ENCODE measurements around the gene FAAH.
"Not testable (repeated sequence)": the region's sequence is repeated elsewhere in the genome, so short reads cannot be mapped to it uniquely, and the experiment has no call there.

FAAH gene

DNA sequence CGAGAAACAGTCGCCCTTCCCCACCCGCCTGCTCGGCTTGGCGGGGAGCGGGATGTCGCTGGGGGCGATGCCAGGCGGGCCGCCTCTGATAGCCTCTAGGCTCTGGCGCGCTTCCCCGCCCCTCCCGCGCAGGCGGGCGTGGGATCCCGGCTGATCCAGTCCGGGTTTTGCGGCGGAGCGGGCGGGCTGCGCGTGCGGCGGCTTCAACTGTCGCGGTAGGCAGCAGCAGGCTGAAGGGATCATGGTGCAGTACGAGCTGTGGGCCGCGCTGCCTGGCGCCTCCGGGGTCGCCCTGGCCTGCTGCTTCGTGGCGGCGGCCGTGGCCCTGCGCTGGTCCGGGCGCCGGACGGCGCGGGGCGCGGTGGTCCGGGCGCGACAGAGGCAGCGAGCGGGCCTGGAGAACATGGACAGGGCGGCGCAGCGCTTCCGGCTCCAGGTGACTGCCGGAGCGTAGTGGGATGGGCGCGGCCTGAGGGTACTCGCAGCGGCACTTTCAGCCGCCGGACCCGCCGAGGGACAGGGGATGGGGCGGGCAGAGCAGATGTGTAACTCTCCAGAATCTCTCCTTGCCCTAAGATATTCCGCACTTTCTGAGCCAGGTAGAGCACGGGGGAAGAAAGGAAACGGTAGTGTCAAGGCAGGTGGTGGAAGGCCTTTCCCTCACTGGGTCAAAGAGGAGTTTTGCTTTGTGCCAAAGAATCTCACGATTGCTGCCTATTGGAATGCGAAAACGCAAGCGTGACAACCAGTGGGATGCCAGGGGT is at the start of gene FAAH:
FAAH (plus strand) TSS at position 210 of the 764 bp plus-strand sequence; CDS start at position 242, 32 bp downstream.
- DNase-seq (ENCODE audit: low read depth in 2 of 2), result peak in 1 of 2 experiments; percentile 47

DNA sequence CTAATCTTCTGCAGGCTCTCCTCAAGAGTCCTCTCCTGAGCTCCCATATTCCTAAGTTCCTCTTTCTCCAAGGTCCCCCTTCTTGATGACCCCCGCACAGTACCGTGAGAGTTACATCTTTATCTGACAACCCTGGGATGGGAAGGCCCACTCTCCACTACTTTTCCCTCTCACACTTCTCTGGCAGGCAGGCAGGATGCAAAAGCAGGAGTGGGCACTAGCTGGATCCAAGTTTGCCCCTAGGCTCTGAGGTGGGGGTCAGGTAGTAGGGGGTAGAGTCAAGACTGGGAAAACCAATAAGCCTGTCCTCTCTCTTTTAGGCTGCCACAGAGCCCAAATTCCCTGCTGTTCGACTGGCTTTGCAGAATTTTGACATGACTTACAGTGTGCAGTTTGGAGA is 49.6 kb upstream of the FAAH start:
- no peak for DNase-seq (ENCODE audit: low read depth in 2 of 2)

DNA sequence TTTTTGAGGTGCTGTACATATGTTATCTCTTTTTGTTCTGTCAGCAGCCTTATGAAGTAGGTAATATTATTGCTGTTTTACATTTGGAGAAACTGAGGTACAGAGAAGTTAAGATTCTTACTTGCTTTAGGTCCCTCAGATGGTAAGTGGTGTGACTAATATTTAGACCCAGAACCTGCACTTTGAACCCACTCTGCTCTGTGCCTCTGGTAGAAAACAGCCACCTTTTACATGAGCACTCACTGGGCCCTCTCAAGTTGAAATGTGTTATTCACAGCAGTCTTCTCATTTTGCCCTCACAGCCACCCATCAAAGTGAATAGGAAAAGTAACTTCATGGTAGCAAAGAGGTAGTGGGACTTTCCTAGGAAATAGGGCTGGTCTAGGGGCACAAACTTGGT is 48.8 kb upstream of the FAAH start:
- DNase-seq (ENCODE audit: low read depth in 2 of 2), result no peak

DNA sequence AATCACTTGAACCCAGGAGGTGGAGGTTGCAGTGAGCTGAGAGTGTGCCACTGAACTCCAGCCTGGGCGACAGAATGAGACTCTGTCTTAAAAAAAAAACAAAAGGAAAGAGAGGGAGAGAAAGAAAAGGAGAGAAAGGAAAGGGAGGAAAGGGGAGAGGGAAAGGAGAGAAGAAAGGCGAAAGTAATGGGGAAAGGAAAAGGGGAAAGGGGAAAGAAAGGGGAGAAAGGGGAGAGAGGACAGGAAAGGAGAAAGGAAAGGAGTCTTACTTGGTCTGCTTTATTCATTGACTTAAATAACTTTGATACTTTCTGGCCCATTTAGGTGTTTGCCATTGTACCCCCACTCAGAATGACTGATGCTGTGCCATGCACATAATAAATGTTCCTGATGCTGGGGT is 41.8 kb upstream of the FAAH start:
- no peak for DNase-seq (ENCODE audit: low read depth in 2 of 2)

DNA sequence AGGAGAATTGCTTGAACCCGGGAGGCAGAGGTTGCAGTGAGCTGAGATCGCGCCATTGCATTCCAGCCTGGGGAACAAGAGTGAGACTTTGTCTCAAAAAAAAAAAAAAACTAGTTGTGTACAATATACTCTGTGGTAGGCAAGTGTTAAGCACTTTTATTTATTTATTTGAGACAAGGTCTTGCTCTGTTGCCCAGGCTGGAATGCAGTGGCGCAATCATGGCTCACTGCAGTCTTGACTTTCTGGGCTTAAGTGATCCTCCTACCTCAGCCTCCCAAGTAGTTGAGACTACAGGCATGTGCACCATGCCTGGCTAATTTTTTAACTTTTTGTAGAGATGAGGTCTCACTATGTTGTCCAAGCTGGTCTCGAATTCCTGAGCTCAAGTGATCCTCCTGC is 38.2 kb upstream of the FAAH start:
- not testable (repeated sequence) for DNase-seq (ENCODE audit: low read depth in 2 of 2)

DNA sequence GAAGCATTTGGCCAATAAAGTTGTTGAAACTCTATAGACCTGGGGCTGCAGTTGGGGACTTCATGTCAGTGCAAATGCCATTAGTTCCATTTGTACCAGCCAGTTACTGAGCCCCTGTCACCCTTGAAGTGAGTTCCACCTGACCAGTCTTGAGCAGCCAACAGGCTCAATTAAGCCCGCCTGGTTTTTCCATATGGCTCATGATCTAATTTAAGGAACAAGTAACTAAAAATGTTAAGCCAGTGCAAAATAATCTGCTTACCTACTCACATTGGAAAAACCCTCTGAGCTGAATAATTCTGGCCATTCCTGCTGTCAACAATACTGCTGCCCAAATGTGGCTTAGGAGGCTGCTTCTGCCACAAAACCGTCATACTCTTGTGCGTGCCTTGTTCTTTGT is 32.0 kb upstream of the FAAH start:
- DNase-seq (ENCODE audit: low read depth in 2 of 2), result no peak

DNA sequence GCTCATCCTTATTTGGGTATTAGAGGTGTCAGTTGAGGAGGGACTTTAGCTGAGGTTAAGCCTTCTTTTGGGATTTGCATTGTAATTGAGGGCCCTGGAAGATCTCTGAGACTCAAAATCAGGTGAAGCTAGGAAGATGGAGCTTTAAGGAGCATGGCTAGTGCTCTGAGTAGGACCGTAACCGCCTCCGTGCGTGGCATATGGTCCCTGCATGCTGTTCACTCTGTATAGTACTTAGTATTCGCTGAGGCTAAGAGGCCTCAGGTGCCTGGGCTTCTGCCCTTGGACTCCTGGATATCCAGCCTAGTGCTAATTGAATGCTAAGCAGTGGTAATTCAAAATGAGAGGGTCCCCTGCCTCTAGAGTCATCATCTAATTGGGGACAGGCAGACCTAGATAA is 31.0 kb upstream of the FAAH start:
- DNase-seq (ENCODE audit: low read depth in 2 of 2), result no peak

DNA sequence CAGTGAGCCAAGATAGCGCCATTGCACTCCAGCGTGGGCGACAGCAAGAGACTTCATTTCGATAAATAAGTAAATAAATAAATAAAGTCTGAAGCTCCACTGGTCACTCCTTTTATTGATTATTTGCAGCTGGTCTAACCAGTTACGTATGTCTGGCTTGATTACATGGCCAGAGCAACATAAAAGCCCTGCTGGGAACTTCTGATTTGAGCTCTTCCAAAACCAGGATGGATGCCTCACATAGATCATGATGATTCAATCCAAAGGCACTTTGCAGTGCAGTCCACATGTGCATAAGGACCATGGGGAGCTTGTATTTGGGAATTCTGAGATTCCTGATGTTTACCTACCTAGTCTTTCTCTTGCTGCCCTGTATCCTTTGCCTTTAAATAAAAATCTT is 29.5 kb upstream of the FAAH start:
- DNase-seq (ENCODE audit: low read depth in 2 of 2), result no peak

DNA sequence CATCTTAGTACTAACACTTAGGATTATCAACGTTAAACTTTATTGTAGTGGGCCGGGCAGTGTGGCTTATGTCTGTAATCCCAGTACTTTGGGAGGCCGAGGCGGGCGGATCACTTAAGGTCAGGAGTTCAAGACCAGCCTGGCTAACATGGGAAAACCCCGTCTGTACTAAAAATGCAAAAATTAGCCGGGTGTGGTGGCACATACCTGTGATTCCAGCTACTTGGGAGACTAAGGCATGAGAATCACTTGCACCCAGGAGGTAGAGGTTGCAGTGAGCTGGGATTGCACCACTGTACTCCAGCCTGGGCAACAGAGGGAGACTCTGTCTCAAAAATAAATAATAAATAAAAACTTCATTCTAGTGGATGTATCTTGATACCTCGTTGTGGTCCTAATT is 28.3 kb upstream of the FAAH start:
- DNase-seq (ENCODE audit: low read depth in 2 of 2), result not testable (repeated sequence)

DNA sequence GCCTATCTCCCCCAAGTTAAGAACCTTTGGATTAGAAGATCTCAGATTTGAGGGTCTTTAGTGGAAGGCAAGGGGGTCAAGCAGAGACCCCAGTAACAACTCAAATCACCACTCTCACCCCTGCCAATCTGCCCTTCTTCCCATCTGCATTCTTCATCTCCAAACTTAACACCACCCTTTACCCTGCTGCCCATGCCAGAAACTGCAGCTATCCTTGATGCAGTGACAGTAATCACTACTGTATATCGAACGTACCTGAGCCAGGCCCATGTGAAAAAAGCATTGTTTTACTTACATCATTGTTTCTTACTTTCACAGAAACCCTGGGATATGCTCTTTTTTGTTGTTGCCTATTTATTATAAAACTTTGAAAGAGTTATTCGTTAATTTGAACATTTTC is 27.0 kb upstream of the FAAH start:
- DNase-seq (ENCODE audit: low read depth in 2 of 2), result no peak

DNA sequence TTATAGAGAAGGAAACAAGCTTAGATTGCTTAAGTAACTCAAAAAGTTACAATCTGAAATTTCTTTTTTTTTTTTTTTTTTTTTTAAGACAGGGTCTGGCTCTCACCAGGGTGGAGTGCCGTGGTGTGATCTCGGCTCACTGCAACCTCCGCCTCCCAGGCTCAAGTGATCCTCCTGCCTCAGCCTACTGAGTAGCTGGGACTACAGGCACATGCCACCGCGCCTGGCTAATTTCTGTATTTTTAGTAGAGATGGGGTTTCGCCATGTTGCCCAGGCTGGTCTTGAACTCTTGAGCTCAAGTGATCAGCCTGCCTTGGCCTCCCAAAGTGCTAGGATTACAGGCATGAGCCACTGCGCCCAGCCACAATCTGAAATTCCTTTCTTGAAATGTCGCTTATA is 26.4 kb upstream of the FAAH start:
- DNase-seq (ENCODE audit: low read depth in 2 of 2), result not testable (repeated sequence)

DNA sequence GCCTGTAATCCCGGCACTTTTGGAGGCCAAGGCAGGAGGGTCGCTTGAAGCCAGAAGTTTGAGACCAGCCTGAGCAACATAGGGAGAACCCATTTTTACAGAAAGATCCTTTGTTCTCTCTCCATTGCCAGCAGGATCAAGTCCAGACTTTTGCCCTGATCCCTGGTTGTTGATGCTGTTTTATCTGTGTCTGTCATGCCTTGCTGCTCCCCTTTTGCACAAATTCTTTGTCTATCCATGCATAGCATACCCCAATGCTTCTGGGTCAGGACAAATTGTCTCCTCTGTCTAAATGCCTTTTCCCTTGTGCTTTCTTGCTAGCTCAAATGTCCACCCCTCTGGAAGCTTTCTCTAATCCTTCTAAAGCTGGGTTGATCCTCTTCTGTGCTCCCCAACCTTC is 25.3 kb upstream of the FAAH start:
- no peak for DNase-seq (ENCODE audit: low read depth in 2 of 2)

DNA sequence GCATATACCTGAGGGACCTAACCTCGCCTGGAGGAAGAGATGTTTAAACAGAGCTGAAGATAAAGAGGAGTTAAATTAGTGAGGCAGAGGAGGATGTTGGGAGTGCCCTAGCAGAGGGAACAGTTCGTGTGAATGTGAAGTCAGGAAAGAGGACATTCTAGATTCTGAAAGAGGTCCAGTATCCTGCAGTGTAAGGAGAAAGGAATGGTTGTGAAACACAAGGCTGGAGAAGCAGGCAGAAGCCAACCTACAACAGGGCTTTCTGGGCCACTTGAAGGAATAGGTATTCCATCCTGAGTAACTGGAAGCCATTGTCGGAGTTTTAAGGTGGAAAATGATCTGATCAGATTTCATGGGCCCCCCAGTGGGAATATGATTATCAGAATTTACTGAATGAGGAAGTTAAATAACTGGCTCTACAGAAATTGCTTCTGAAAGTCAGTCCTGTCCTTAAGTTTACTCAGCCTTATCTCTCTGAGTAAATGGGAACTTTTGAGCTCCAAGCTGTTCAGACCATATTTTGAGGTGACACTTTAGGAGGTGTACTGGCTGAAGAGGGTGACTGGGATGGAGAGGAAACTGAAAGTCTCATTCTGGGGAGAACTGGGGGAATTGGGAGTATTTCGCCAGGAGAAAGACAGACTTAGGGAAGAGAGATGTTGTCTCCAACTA is 24.4 kb upstream of the FAAH start:
- DNase-seq (ENCODE audit: low read depth in 2 of 2), result no peak

DNA sequence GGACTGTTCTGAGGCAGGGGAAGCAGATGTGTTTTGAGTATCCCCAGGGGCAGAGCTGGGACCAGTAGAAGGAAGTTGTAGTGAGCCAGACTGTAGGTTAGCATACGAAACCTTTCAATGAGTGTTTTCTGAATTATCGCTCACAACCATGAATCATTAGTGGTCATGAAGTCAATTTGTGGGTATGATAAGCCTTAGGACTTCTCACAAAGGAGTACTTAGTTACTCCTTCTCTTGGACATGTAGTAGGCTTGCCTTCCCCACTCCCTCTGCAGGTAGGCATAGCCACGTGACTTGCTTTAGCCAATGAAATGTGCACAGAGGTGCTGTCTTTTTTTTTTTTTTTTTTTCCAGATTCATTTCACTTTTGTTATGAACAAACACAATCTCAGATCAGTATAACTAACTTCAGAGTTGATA is 23.9 kb upstream of the FAAH start:
- no peak for DNase-seq (ENCODE audit: low read depth in 2 of 2)

DNA sequence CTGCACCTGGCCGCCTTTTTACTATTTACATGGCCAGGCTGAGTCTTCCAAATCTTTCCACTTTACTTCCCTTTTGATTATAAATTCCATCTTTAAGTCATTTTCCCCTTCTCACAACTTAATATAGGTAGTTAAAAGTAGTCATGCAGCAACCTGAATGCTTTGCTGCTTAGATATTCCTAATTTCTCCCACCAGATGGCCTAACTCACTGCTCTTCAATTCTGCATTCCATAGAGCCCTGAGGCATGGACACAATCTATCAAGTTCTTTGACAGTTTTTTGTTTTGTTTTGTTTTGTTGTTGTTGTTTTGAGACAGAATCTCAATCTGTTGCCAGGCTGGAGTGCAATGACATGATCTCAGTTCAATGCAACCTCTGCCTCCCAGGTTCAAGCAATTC is 21.7 kb upstream of the FAAH start:
- no peak for DNase-seq (ENCODE audit: low read depth in 2 of 2)

DNA sequence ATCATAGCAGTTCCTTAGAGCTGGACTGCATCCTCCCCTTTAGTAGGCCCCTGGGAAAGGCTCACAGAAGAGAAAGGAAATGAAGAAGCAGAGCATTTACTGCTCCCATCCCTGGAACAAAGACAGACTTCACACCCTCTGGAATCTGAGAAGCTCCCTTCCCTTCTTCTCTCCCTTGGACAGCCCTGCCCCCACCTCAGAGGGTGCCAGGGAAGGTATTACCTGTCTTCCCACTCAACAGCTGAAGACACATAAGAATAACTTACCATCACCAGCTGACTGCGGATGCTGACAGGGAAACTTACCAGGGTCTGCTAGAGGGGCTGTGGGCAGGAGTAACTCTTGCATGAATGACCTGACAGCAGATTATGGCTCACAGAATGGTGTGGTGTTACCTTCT is 14.1 kb upstream of the FAAH start:
- DNase-seq (ENCODE audit: low read depth in 2 of 2), result no peak

DNA sequence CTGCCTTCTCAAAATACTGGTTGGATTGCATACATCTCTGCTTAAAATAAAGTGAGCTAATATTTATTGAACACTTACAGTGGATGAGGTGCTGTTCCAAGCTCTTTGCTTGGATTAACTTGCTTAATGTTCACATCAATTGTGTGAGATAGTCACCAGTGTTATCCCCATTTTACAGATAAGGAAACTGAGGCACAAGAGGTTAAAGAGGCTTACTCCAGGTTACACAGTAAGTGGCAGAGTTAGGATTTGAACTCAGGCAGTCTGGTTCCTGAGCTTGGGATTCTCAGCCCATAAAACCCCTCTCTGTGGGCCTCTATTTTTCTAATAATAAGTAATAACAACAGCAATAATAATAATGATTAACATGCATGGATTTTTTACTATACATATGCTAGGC is 13.6 kb upstream of the FAAH start:
- no peak for DNase-seq (ENCODE audit: low read depth in 2 of 2)

DNA sequence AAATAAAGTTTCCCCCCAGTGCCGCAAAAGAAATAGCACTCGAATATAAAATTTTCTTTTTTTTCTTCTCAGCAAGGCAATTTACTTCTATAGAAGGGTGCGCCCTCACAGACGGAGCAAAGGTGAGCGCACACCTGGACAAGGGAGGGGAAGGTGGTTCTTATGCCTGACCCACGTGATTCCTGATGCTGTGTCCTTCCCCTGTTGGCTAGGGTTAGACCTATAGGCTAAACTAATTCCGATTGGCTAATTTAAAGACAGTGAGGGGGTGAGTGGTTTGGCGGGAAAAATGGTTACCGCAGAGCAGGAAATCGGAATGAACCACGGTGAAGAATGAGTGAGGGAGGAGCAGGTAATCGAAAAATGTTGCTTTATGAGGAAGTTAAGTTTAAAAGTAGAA is 607 bp upstream of the FAAH start:
- no peak for DNase-seq (ENCODE audit: low read depth in 2 of 2)

DNA sequence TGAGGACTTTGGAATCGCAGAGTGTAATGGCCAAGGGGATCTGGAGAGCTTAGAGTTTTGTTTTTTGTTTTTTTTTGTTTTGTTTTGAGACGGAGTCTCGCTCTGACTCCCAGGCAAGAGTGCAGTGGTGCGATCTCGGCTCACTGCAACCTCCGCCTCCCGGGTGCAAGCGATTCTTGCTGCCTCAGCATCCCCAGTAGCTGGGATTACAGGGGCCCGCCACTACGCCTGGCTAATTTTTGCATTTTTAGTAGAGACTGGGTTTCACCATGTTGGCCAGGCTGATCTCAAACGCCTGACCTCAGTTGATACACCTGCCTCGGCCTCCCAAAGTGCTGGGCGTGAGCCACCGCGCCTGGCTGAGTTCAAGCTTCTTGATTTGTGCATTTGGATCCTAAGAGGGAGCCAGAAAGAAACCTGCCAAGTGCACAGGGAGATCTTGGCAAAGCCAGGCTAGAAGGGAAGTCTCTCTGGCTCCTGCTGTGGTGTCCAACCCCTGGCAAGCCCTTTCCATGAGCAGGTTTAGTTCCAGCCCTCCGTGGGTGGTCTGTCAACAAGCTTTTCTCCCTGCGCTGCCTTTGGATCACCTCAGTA is 852 bp downstream of the FAAH start:
- DNase-seq (ENCODE audit: low read depth in 2 of 2), result no peak

DNA sequence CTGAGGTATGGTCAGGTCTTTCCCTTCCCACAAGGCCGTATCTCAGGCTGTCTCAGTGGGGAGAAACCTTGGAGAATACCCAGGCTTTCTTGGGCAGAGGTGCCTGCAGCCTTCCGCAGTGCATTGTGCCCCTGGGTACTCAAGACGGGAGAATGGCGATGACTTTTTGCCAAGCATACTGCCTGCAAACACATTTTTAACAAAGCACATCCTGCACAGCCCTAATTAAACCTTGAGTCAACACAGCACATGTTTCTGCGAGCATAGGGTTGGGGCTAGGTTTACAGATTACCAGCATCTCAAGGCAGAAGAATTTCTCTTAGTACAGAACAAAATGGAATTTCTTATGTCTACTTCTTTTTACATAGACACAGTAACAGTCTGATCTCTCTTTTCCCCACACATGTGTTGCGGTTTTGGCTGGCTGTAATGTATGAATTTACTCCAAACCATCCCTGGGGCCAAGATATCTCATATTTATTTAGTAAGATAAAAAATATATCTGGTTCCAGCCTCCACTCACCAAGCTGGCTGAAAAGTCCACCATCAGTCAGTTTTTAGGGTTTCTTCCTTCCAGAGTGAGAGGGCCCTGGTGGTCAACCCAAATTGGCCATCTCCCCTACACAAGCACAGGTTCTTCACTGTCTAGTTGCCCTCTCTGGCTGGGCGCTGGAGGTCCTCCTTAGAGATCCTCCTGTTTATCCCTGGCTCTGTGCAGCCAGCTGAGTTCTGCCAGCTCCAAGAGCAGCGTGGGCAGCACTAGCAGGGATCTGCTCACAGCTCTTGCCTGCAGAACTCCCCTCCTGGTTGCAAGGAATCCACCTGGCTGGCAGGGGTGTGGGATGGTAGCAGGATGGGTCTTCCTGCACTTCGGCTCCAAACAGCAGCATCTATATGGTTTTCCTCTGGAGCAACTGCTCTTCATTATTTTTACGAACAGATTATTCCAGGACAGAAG is 2.6 kb downstream of the FAAH start:
- DNase-seq (ENCODE audit: low read depth in 2 of 2), result no peak

DNA sequence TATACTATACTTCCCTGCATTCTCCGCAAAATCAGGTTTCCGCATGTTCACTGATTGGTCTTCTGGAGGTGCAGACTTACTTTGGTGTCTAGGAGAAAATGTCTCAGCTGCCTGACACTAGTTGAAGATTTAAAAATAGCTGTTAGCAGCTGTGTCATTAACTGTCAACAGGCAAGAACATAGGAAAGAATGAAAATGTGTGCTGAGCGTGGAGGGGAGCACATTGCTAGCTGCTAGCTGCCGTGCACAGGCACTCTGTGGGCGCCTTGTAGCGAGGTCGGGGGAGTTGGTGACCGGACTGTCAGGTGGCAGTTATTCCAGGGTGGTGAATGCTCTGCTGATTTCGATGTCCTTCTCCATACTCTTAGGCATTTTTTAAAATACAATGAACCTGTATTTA is 5.2 kb downstream of the FAAH start:
- DNase-seq (ENCODE audit: low read depth in 2 of 2), result no peak

DNA sequence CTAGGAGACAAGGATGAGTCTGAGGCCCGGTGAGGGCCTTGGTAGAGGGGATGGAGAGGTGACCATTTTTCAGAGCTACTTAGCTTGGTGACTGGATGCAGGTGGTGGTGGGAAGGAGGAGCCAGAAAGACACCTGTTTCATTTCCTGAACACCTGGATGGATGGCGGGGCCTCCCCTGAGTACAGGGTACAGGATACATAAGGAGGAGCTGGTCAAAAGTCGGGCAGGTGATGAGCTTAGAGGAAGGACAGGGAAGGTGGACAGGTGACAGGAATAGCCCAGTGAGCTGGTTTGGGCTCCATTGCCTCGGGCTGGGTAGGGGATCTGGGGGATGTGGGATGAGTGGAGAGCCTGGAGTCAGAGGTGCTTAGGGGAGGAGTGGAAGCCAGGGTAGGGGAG is 6.3 kb downstream of the FAAH start:
- no peak for DNase-seq (ENCODE audit: low read depth in 2 of 2)
